ENCODE data around the gene PRRT1B. TPM values are rescaled to one million over a fixed set of nuclear protein-coding genes. Genes with fewer than 3 reads are reported as not detected.

Gene PRRT1B
- total and polyA plus RNA-seq, 2 experiments from 2014 or later, result 0.24 TPM; not detected in 1

GRCh38 chr9:131523086-131523388, 22.3 kb upstream of the PRRT1B start (continued):
- TF ChIP-seq EZH2 (IDR thresholded peaks at IDR 0.05; ENCODE audit: low read depth, unreplicated experiment) (no peak), ZNF114 (CRISPR knock-in tag; IDR thresholded peaks at IDR 0.05) (no peak), JUNB (IDR thresholded peaks at IDR 0.05; ENCODE audit: unreplicated experiment) (no peak), POLR2AphosphoS5 (IDR thresholded peaks at IDR 0.05; ENCODE audit: low read depth) (no peak; the same call in 1 of the 2 replicates), CREB1 (CRISPR knock-in tag; IDR thresholded peaks at IDR 0.05; ENCODE audit: low read depth) (no peak), EZH2phosphoT487 (IDR thresholded peaks at IDR 0.05; ENCODE audit: unreplicated experiment) (no peak), NANOG (IDR thresholded peaks at IDR 0.05; ENCODE audit: borderline replicate concordance) (no peak)

GRCh38 chr9:131523451-131524435, 21.6 kb upstream of the PRRT1B start:
- Histone ChIP-seq H2AFZ (no peak overlapping the region), H3K27ac (ENCODE audit: low read depth) (no peak overlapping the region), H3K4me3 (no peak overlapping the region), H3K4me2 (no peak overlapping the region), H3K36me3 (ENCODE audit: insufficient read depth) (peaks cover 14% of the 10 kb centered on the region; the same call in 1 of the 2 replicates), H4K20me1 (replicated peaks; ENCODE audit: insufficient read depth) (no peaks in the 10 kb centered on the region; the same call in 1 of the 2 replicates), H3K4me1 (ENCODE audit: insufficient read depth) (no peaks in the 10 kb centered on the region), H3F3A (replicated peaks; ENCODE audit: low read depth) (0 out of 2 replicates have a peak, but pooled peaks cover 9% of the 10 kb centered on the region), H3K9me2 (ENCODE audit: insufficient read depth) (no peaks in the 10 kb centered on the region), H3K27me3 (ENCODE audit: insufficient read depth) (no peaks in the 10 kb centered on the region), H3K79me2 (replicated peaks; ENCODE audit: insufficient read depth) (no peaks in the 10 kb centered on the region)
- Mint-ChIP-seq H3K4me1 (no peaks in the 10 kb centered on the region), H3K27me3 (ENCODE audit: insufficient read depth, low read depth, poor library complexity) (peaks cover 21% of the 10 kb centered on the region), H3K9me3 (no peaks in the 10 kb centered on the region), H3K27ac (no peak overlapping the region), H3K36me3 (ENCODE audit: low read depth) (peaks cover 72% of the 10 kb centered on the region), H3K4me3 (no peak overlapping the region)
- DNase-seq (ENCODE audit: low spot score) (no peak), ATAC-seq (no peak; the same call in 2 of the 3 replicates)
- TF ChIP-seq EZH2 (IDR thresholded peaks at IDR 0.05; ENCODE audit: low read depth, unreplicated experiment), result no peak
- no peak for TF ChIP-seq ZNF331 (CRISPR knock-in tag; IDR thresholded peaks at IDR 0.05; ENCODE audit: low read depth)
- TF ChIP-seq CREB1 (CRISPR knock-in tag; IDR thresholded peaks at IDR 0.05; ENCODE audit: low read depth), result no peak
- no peak for TF ChIP-seq ZNF114 (CRISPR knock-in tag; IDR thresholded peaks at IDR 0.05)
- TF ChIP-seq POLR2AphosphoS5 (IDR thresholded peaks at IDR 0.05; ENCODE audit: low read depth), result no peak
- TF ChIP-seq ETS1 (IDR thresholded peaks at IDR 0.05), result no peak

- Mint-ChIP-seq H3K9me3 (no peaks in the 10 kb centered on the region), H3K4me3 (no peak overlapping the region), H3K36me3 (ENCODE audit: low read depth) (peaks cover 72% of the 10 kb centered on the region), H3K27ac (no peak overlapping the region), H3K27me3 (ENCODE audit: insufficient read depth, low read depth, poor library complexity) (peaks cover 17% of the 10 kb centered on the region), H3K4me1 (peaks cover under 1% of the 10 kb centered on the region; the same call in 1 of the 3 replicates)
- no peak overlapping the region for H3K27ac ChIP-seq (ENCODE audit: low read depth)
- no peak overlapping the region for H3K4me2 ChIP-seq
- no peak for ATAC-seq
- no peak overlapping the region for H3K4me3 ChIP-seq
- H2AFZ ChIP-seq, result no peak overlapping the region
- H3K36me3 ChIP-seq (ENCODE audit: insufficient read depth), result peaks cover 14% of the 10 kb centered on the region; the same call in 1 of the 2 replicates
- H3K4me1 ChIP-seq (ENCODE audit: insufficient read depth), result no peaks in the 10 kb centered on the region
- no peaks in the 10 kb centered on the region; the same call in 1 of the 2 replicates for H4K20me1 ChIP-seq (replicated peaks; ENCODE audit: insufficient read depth)
- DNase-seq (ENCODE audit: low spot score), result no peak
- H3K9me2 ChIP-seq (ENCODE audit: insufficient read depth), result no peaks in the 10 kb centered on the region
- H3K79me2 ChIP-seq (replicated peaks; ENCODE audit: insufficient read depth), result peaks cover under 1% of the 10 kb centered on the region; the same call in 1 of the 2 replicates
- H3F3A ChIP-seq (replicated peaks; ENCODE audit: low read depth), result 0 out of 2 replicates have a peak, but pooled peaks cover 9% of the 10 kb centered on the region
- H3K27me3 ChIP-seq (ENCODE audit: insufficient read depth), result no peaks in the 10 kb centered on the region
- TF ChIP-seq EZH2phosphoT487 (IDR thresholded peaks at IDR 0.05; ENCODE audit: unreplicated experiment) (no peak), REST (IDR thresholded peaks at IDR 0.05; ENCODE audit: unreplicated experiment) (no peak), ZNF114 (CRISPR knock-in tag; IDR thresholded peaks at IDR 0.05) (no peak), JUNB (IDR thresholded peaks at IDR 0.05; ENCODE audit: unreplicated experiment) (no peak)
Measured at GRCh38 chr9:131524665-131525315, 20.5 kb upstream of the PRRT1B start.

Data from GM23338 (cell line).